Ishikawa (cell line): ENCODE data around the gene TMEM151A.

Source experiments
- CEBPB ChIP-seq: IDR thresholded peaks from 2 replicates; pipeline ENCODE4 v1.6.1; 2012
- CREB1 ChIP-seq: IDR thresholded peaks from 2 replicates; pipeline ENCODE4 v1.6.1; 2012; ENCODE audit warnings: low read depth
- EGR1 ChIP-seq: IDR thresholded peaks from 2 replicates; pipeline ENCODE4 v1.6.1; 2012
- EP300 ChIP-seq: IDR thresholded peaks from 2 replicates; pipeline ENCODE4 v1.6.1; 2012; ENCODE audit warnings: borderline replicate concordance
- FOXM1 ChIP-seq: IDR thresholded peaks from 2 replicates; pipeline ENCODE4 v1.6.1; 2012; ENCODE audit warnings: low read depth, borderline replicate concordance
- MAX ChIP-seq: IDR thresholded peaks from 2 replicates; pipeline ENCODE4 v1.6.1; 2012
- NFIC ChIP-seq: IDR thresholded peaks from 2 replicates; pipeline ENCODE4 v1.6.1; 2012
- RAD21 ChIP-seq: IDR thresholded peaks from 2 replicates; pipeline ENCODE4 v1.6.1; 2012; ENCODE audit warnings: low read depth
- TAF1 ChIP-seq: IDR thresholded peaks from 2 replicates; pipeline ENCODE4 v1.6.1; 2012; ENCODE audit warnings: low read depth, mild to moderate bottlenecking
- TCF12 ChIP-seq: IDR thresholded peaks from 2 replicates; pipeline ENCODE4 v1.6.1; 2012; ENCODE audit warnings: low read depth
- TEAD4 ChIP-seq: IDR thresholded peaks from 2 replicates; pipeline ENCODE4 v1.6.1; 2012
- USF1 ChIP-seq: IDR thresholded peaks from 2 replicates; pipeline ENCODE4 v1.6.1; 2012
- YY1 ChIP-seq: IDR thresholded peaks from 2 replicates; pipeline ENCODE4 v1.6.1; 2012; ENCODE audit warnings: low read depth
- ZBTB7A ChIP-seq: IDR thresholded peaks from 2 replicates; pipeline ENCODE4 v1.6.1; 2012; ENCODE audit warnings: low read depth
- TF ChIP-seq, protein P1 (sequence below): IDR thresholded peaks from 2 replicates; pipeline ENCODE4 v1.6.1; 2012; ENCODE audit warnings: low read depth, mild to moderate bottlenecking

TMEM151A gene

DNA sequence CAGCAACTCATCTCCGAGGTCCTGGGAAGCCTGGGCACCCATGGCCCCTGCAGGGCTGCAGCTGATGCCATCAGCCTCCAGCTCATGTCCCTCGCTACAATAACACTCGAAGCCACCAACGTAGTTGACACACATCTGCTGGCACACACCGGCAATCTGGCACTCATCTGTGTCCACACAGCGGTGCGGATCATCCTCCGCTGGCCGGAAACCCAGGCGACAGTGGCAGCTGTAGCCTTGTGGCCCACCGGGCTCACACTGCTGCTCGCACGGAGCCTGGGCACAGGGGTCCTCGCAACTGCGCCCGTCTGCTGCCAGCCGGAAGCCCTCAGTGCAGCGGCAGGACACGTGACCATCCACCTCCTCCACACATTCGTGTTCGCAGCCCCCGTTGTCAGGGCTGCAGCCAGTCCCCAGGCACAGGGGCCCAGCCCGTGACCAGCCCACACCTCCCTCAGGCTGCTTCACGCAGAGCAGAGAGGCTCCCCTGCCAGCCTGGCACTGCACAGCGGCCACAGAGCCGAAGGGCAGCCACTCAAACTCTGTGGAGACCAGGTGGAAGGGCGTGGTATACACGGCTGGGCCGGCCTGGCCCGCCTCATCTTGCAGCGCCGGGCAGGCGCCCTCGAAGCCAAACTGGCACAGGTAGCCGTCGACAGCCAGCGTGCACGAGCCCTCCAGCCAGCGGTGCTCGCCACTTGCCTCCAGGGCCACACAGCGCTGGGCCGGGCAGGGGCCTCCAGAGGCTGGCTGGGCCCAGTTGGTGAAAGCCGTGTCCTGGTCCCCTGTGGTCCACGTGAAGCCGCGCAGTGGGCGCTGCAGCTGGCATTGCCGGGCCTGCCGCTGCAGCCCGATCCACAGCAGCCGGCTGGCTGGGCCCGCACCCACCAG, 24.5 kb downstream of the TMEM151A start:
- TF ChIP-seq TEAD4 (no peak), YY1 (no peak), MAX (no peak), EP300 (no peak), CREB1 (no peak), TAF1 (no peak), CEBPB (no peak), USF1 (no peak), FOXM1 (no peak), RAD21 (no peak), TCF12 (no peak), NFIC (no peak), EGR1 (no peak), ZBTB7A (no peak)
- TF ChIP-seq, protein P1, sequence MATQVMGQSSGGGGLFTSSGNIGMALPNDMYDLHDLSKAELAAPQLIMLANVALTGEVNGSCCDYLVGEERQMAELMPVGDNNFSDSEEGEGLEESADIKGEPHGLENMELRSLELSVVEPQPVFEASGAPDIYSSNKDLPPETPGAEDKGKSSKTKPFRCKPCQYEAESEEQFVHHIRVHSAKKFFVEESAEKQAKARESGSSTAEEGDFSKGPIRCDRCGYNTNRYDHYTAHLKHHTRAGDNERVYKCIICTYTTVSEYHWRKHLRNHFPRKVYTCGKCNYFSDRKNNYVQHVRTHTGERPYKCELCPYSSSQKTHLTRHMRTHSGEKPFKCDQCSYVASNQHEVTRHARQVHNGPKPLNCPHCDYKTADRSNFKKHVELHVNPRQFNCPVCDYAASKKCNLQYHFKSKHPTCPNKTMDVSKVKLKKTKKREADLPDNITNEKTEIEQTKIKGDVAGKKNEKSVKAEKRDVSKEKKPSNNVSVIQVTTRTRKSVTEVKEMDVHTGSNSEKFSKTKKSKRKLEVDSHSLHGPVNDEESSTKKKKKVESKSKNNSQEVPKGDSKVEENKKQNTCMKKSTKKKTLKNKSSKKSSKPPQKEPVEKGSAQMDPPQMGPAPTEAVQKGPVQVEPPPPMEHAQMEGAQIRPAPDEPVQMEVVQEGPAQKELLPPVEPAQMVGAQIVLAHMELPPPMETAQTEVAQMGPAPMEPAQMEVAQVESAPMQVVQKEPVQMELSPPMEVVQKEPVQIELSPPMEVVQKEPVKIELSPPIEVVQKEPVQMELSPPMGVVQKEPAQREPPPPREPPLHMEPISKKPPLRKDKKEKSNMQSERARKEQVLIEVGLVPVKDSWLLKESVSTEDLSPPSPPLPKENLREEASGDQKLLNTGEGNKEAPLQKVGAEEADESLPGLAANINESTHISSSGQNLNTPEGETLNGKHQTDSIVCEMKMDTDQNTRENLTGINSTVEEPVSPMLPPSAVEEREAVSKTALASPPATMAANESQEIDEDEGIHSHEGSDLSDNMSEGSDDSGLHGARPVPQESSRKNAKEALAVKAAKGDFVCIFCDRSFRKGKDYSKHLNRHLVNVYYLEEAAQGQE = no peak

- TF ChIP-seq CREB1 (no peak), CEBPB (no peak), TAF1 (no peak), NFIC (no peak), USF1 (no peak), EGR1 (no peak), MAX (no peak), TCF12 (no peak), YY1 (no peak), RAD21 (no peak), EP300 (no peak), FOXM1 (no peak), ZBTB7A (no peak), TEAD4 (no peak)
- TF ChIP-seq, protein P1 = no peak
These were observed 25.2 kb downstream of the TMEM151A start, which contains the start of gene CD248 for GRCh38 chr11:66316849-66317251. Gene CD248, minus strand, starts transcription at chr11:66317044. Its CDS starts 17 bp downstream, at chr11:66317027.

DNA sequence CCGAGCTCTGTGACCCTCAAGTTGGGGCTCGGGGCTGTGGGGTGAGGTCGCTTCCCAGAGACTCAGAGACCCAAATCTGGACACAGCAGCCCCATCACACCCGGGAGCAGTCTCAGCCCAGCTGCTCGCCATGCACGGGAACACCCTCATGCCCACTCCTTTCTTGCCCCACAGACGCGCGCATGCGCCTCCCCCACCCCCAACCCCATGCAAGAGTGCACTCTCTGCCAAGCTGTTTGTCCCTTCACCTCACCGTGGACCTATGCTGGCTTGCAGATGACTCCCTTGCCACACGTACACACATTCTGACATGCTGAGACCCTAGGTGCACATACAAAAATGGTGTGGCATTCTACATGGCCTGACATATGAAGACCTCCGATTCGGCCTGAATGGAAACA, 25.6 kb downstream of the TMEM151A start:
- TF ChIP-seq NFIC (no peak), EGR1 (no peak), ZBTB7A (no peak)

DNA sequence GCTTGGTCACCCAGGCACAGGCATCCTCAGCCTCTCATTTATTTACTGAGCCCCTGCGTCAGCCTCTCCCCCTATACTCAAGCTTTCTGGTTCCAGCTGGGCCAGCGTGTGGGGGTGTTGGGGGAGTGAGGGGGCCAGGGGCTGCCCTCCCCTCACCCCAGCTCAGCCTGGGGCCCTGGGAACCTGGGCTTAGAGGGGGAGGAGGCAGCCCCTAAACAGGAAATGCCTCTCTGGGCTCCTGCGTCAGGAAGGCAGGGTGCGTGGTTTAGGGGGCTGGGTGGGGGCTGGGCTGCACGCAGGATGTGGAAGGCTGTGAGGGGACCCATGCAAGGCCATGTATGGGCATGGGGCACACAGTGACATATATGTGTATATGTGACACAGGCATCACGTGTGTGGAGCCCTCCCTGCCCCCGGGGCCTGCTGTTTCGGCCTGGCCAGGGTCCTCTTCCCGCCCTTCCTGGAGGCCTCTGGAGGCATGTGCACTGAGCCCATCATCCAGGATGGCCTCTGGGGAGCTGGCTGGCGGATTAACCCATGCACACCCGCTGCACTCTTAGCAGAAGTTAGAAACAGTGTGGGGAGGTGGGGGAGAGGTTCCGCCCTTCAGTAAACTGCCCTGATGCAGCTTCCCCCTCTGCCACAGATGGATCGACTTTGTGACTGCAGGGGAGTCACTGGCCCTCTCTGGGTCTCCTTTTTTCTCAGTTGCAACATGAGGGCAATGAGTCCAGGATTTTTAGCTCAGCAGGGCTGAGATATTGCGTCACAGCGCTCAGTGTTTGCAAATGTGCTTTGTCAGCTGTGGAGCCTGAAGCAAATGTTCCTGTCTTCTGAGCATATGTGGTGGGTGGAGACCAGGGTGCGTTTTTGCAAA, 26.3 kb downstream of the TMEM151A start:
- TF ChIP-seq, protein P1 = no peak
- TF ChIP-seq CEBPB = peak; percentile 77
